ENCODE results near the gene G3BP2.
"Not testable (repeated sequence)": the region's sequence is repeated elsewhere in the genome, so short reads cannot be mapped to it uniquely, and the experiment has no call there.

Gene G3BP2

DNA sequence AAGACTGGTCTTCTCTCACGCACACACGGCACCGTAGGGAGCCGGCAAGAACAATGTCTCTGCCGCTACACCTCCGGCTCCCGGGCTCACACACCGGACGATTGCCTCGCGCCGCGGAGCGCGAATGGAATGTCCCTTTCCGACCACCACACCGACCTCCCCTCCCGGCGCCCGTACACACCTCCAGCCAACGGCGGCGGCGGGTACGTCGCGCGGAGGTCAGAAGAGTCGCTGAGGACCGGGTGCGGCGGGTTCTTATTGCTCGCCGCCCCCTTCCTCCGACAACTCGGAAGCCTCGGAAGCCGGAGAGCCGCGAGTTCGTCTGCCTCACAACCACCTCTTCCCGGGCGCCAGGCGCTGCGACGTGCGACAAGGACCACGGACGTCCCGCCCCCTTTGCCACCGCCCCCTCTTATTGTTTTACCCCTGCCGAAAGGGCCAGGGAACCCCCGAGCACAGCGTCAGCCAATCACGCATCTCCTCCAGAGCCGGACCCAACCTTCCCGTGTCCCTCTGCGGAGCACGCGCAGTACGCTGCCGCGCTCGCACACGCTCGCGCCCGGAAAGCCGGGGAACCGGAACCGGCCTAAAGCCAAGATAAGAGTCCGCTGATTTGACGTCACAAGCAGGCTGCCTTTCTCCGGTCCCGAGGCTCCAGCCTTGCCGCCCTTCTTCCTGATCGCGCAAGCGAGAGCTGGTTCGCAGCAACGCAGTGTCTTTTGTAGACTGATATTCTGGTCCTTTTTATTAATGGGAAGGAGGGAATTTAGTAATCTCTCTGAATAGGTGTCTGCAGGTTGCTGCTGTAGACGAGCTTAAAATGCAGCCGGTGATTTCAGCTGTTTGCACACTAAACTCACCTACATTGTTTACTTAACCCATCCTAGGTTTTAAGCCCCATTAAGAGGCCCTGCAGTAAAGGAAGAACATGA lies at the start of gene G3BP2:
Gene G3BP2 (minus strand): TSS at position 385 of the 932 bp plus-strand sequence. CDS start 11,386 bp downstream, outside the sequence.
- DNase-seq: peak; percentile 97

DNA sequence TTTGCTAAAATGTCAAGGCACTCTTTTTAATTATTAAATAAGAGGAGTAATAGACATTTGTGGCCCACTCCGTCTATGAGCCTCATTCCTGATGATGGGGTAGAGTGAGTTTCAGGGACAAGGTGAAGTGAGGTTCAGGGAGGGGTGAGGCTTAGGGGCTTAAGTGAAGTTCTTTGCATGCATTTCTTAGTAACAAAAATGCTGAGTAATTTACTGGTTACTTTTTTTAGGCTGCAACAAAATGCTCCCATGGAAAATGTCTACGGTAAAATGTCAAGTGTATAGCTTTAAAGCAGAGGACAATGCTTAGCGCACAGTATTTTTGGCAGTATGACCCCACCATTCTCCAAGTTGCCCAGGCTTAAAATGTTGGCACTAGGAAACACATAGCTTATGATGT lies 49.2 kb upstream of the G3BP2 start:
- DNase-seq: no peak

DNA sequence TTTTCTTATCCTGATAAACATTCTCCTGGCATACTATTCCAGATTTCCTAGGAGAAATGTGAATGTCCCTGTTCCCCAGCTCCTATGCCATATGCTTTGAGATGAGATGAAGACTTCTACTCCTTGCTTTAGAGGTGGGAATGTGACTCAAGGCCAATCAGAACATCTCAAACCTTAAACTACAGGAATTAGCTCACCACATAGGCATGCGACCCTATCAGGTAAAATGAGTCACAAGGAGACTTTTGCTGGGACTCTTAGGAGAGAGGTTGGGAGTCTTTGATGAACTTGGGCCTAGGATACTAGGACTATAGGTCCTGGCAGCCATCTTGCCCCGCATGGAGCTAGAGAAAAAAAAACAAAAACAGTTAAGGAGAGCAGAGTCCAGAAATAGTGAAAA lies 45.3 kb upstream of the G3BP2 start:
- DNase-seq: no peak

DNA sequence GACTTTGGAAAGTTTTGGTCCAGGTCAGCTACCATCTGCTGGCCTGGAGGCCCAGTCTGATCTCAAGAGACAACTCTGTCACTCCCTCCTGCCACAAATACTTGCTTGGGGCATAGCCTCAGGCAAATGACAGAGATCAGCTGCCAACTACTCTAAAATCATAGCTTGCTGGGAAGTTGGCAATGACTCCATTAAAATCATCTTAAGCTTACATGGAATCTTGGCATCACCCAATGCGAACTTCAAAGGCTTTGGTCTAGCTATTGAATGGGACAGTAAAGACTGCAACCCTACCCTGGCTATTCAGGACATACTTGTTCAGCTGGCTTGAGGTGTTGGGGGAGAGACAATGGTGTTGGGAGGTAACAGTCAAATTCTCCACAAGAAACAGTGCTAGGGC lies 44.2 kb upstream of the G3BP2 start:
- DNase-seq: no peak

DNA sequence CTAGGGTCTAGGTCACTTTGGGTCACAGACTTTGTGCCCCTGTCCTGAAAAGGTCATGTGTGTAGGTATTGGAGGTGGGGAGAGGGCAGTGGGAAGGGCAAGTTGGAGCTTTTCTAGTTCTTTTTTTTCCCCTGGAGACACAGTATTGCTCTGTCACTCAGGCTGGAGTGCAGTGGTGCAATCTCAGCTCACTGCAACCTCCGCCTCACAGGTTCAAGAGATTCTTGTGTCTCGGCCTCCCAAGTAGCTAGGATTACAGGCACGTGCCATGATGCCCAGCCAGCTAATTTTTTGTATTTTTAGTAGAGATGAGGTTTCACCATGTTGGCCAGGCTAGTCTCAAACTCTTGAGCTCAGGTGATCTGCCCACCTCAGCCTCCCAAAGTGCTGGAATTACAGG lies 42.8 kb upstream of the G3BP2 start:
- DNase-seq: not testable (repeated sequence)

DNA sequence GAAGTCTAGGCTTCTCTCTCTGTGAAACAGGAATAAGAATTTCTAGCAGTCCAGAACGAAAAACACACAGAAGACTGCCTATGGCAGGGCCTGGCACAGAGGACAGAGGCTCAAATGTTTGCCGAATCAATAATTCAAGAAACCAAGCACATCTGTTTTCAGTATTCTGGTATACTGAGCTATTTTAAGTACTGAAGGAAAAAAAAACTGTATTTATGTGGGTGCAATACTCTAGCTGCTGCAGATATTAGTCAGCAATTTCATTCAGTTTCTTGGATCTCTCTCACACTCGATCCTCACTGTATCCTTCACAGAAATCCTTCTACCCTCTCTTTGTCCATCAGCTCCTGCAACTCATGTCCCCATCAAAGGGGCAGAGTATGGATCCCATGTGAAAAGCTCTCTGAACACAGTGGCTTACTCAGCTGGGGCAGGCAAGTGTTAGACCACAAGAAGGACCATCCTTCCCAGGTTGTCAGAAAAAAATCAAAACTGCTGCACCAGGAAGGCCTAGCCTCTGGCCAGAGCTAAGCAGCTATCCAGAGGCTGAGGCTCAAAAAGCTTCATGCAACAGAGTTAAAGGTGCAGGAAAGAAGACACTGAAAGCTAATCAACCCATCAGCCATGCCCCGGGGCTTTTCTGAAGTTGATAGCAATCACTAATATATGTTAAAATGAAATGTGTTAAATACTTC lies 42.0 kb upstream of the G3BP2 start:
- DNase-seq: no peak

DNA sequence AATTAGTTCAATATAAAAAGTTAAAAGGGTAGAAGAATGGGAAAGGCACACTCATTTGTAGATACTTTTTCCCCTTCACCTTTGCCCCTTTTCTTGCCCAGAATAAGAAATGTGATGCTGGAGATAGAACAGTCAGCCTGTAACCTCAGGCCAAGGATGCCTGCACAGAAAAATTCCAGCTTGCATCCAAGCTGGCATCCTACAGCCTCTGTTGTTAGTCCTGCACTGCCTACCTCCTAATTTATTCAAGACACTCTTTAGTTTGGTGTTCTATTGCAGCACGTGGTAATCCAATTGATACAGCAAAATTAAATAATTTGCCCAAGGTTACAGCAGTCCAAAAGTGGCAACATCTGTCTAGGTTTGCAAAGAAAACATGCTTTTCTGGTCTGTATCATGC lies 41.5 kb upstream of the G3BP2 start:
- no peak for DNase-seq

DNA sequence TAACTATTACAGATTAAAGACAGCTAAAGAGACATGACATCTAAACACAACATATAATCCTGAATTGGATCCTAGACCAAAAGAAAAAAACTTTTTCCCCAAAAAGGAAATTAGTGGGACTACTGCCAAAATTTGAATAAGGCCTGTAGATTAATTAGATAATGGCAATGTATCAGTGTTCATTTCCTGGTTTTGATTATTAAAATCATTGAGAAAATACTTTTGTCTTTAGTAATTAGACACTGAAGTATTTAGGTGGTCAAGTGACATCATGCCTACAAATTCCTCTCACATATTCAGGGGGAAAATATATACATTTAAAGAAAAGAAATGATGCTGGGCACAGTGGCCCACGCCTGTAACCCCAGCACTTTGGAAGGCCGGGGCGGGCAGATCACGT lies 40.8 kb upstream of the G3BP2 start:
- no peak for DNase-seq

DNA sequence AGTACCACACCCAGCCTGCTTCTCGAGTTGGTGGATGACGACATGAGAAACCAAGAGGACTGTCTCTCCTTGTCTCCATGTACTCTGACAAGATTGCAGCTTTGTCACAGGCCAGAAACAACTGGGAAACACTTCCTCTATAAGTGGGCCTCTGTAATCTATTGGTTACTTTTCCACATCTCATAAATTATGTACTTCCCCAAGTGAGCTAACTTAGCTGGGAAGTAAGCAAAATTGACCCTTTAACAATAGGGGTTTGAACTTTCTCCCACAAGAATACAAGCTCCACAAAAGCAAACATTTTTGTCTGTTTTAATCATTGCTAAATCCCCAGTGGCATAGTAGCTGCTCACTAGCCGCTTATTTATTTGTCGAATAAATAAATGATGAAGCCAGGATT lies 37.0 kb upstream of the G3BP2 start:
- no peak for DNase-seq

DNA sequence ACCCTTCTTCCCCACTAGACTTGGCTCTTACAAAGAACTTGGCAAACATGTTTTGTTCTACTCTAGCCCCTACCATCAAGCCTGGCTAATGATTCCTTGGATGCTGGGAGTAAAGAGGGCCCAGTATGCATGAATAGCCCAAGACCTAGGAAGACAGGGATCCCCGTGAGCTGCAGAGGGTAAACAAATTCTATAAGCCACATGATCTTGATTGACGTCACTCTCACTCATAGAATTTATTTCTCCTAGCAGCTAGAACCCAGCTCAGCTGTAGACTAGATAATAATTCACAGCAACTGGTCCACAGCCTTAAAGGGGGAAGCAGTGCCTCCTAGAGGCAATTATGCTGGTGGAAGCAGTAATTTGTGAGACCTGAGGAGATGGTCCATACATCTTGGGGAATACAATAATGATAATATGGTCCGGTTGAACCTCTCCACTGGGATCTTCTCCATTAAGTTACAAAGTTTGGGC lies 35.0 kb upstream of the G3BP2 start:
- DNase-seq: no peak

DNA sequence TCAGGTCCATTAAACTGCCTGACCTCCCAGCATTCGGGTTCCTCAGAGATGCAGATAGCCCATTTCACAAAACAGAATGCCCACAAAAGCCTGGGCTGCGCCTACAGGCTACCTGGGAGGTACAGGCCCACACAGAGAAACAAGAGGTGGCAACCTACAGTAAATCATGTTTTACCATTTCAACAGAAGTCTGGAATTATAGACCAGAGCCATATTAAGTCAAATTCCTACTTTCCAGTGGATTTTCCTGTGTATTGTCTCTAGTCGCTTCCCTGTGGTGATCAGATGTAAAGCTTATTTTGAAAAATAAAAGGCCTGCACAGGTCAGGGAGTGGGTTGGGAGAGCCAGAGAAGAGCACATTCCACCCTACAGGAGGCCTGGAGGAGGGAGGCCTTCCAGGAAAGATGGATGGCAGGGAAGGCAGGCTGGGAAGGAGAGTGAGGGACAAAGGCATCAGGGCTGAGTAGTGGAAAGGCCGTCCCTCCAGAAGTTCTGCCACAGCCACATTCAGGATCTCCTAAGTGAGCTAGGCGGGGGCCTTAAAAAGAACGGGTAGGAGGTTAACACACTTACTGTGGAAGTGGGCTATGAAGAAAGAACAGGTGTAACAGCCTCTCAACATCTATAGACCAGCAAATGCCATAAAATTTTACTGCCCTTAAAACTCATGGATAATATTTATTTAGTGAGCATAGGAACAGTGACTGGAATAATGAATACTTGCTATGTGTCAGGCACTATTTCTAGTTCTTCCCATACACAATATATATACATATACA lies 32.2 kb upstream of the G3BP2 start:
- no peak for DNase-seq

DNA sequence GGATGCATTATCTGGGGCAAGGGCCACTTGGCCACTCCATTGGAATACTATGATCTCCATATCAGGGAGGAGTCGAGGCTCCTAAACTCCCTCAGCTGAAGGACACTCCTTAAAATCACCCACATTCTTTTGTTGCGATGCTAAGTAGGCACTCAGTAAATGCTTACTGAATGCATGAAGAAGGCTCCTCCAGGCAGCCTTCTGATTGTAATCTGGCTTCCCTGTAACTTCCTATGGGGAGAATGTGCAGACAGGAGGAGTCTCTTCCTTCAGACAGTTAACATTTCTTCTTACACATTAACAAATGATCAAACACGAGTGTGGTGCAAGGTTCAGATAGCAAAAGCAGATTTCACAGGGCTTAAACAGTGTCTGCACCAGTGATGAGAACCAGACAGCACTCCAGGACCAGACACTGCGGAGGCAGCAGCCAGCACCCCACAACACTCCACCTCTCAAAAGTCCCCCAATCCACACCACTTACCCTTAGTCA lies 29.8 kb upstream of the G3BP2 start:
- DNase-seq: no peak

DNA sequence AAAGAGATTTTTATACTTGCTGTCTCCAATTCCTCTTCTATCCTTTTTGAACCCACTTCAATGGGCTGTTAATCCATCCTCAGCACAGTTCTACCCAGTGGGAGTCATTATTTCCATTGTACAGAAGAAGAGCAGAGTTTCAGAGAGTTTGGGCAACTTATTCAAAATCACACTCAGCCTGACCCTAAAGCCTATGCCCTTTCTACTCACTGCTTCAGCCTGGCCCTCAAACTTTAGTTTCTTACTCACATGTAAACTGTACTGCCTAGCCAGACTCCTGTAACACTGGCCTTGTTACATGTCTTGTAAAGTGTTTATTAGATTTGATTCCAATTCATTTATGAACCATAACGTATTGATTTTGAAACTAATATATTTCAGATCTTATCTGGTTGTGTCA lies 26.1 kb upstream of the G3BP2 start:
- no peak for DNase-seq

DNA sequence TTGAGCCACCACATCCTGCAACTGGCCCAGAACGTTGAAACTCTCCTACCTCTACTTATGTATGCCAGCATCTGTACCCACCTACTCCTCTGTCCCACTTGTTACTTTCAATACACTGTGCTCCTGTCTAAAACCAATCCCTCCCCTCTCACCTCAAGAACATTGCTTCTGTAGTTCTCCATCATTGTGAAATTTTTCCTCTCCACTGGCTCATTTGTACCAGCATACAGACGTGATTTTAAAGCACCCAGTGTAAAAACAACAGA lies 25.7 kb upstream of the G3BP2 start:
- DNase-seq: no peak

DNA sequence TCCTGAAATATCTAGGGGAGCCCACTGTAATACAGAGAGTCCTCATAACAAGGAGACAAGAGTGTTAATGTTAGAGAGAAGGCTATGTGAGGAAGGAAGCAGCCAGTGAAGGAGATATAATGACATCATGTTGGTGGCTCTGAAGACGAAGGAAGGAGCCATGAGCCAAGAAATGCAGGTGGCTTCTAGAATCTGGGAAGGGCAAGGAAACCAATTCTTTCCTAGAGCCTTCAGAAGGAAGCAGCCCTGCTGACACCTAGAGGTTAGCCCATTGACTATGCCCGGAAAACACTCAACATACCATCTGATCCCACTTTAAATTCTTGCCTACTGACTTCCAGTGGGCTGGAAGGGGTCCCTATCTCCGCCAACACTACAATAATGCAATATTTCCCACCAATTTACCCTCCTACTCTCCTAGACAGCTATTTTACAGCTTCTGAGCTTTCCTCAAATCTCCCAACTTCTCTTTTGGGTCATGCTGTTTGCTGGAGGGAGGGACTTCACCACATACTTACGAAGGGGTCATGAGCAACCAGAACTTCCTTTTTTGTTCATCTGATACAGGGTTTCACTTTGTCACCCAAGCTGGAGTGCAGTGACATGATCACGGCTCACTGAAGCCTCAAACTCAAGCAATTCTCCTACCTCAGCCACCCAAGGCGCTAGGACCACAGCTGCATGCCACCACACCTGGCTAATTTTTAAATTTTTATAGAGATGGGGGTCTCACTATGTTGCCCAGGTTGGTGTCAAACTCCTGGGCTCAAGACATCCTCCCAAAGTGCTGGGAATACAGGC lies 25.2 kb upstream of the G3BP2 start:
- DNase-seq: no peak

DNA sequence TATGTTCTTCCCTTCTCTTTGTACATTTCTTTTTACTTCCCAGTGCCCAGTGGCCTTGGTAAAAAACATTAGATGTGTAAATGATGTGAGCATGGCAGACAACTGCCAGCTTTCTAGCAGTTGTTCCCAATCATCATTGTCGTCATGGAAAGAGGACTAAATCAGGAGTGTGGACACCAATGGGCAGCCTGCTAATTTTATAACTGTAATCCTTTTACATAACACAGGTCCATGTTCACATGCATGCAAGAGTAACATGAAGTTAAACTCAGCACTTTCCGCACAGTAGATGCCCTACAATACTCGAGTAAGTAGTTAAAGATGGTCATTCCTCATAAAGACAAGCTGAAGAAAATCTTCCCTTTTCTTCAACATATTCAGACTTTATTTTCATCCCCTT lies 23.4 kb upstream of the G3BP2 start:
- DNase-seq: no peak

DNA sequence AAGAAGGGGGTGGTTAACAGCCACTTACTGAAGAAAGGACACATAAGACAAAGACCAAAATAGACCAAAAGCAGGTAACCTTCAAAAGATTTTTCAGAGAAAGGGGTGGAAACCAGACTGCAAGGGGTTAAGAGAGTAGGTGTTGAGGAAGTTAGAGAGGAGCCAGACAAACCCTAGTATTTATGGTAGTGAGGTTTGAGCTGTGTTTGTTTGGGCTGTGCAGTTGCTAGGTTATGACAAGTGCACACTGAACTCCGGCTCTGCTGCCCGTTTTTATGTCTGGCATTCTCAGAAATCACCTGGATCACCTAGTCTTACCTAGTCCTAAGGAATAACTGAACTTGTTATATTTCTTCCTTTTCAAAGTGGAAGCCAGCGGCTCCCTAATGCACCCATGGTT lies 22.9 kb upstream of the G3BP2 start:
- DNase-seq: no peak

DNA sequence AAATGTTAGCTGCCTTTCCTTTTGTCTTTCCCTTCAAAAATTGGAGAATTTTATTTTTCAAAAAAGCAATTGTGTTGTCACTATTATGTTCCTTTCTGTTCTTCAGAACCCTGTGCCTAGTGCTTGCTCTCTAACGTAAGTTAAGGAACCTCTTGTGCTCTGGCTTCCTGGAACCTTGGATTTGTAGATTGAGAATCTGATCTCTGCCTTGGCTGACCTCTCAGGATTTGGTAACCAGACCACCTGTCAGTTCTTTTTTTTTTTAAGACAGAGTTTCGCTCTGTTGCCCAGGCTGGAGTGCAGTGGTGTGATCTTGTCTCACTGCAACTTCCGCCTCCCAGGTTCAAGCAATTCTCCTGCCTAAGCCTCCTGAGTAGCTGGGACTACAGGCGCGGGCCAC lies 18.9 kb upstream of the G3BP2 start:
- not testable (repeated sequence) for DNase-seq

DNA sequence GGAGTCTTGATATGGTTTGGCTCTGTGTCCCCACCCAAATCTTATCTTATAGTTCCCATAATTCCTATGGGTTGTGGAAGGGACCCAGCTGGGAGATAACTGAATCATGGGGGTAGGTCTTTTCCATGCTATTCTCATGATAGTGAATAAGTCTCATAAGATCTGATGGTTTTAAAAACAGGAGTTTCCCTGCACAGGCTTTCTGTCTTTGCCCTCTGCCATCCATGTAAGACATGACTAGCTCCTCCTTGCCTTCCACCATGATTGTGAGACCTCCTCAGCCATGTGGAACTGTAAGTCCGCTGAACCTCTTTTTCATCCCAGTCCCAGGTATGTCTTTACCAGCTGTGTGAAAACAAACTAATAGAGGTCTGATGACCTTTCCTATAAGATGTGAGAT lies 13.9 kb upstream of the G3BP2 start:
- not testable (repeated sequence) for DNase-seq

DNA sequence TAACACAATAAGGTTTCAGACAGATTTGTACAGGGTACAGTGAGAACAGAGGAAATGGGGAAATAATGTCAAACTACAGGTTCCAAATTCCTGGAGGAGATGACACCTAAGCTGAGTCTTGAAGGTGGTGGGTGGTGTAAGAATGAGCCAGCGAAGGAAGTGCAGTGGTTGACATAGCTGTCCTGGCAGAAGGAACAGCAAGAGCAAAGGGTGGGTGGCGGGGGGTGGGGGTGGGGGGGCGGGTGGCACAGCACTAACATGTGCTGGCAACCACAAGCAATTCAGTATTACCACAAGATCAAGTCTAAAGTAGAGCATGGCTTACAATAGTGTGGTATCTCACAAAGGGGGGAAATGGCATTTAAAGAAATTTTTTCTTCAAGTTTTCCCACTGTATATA lies 13.1 kb upstream of the G3BP2 start:
- DNase-seq: no peak

DNA sequence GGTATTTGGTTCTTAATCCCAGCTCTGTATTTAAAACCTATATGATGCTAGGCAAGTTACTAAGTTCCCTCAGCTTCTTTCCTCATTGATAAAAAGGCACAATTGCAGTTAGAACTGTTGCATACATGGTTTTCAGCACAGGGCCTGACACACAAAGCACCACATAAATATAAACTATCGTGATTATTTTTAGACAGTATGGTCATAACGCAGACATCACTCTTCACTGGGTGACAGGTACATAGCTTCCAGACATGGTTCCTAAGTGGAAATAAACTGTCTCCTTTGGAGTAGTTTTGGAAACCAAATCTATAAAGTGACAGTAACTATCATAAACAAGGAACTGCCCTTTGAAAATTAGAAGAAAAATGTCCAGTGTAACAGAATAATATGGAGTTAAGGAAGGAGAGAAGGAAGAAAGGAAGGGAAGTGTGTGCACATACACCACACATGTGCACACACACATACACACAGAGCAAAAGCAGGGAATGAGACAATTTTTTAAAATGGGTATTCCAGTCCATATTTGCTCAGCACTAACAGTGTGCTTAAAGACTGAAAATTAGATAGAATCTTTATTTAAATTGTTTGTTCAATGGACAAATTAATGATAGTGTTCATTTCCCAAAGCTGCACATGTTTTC lies 12.5 kb upstream of the G3BP2 start:
- no peak for DNase-seq
